ENCODE results near the gene NAXD.
"Not testable (repeated sequence)": the region's sequence is repeated elsewhere in the genome, so short reads cannot be mapped to it uniquely, and the experiment has no call there.

The NAXD gene

DNA sequence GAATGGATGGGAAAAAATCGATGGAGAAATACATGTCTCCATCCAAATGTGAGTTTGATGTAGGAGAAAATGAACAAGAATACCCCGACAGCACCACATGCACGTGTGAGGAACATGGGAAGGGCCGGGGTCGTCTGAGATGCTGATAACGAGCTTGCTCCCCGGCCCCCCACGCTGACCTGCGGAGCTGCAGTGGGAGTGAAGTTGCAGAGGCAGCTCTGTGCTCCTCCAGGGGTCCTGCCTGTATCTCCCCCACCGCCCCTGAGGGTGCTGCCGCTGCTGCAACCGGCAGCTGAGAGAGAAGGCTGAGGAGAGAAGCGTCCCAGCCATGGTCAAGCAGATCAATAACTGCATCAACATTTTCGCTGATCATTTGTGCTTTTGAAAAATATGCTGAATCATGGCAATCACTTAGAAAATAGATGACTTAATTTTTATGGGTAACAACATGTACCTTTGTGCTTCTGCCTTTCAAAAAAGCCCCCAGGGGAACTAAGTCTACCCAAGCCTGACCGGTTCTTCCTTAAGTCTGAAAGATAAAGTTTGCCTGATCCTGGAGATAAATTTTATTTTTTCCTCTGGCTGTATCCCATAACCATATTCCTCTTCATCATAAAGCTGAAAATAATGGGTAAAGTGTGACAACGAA is 18.2 kb upstream of the NAXD start:
- DNase-seq (ENCODE audit: low read depth) = no peak

DNA sequence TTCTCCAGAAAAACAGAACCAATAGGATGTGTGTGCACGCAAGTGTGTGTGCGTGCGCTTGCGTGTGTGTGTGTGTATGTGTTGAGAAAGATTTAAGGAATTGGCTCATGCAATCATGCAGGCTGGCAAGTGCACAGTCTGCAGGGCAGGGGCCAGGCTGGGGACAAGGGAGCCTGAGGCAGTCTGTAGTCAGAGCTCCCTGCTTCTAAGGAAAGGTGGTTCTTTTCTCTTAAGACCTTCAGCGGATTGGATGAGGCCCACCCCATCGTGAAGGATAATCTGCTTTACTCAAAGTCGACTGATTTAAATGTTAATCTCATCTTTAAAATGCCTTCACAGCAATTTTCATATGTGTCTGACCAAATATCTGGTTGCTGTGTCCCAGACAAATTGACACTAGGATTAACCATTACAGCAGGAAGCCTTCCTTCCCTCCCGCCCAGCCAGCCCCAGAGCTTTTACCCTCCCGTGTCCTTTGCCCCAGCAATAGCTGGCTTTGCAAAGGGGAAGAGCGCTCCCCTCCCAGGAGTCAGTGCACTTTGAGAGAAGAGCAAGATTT is 15.0 kb upstream of the NAXD start:
- no peak for DNase-seq (ENCODE audit: low read depth)

DNA sequence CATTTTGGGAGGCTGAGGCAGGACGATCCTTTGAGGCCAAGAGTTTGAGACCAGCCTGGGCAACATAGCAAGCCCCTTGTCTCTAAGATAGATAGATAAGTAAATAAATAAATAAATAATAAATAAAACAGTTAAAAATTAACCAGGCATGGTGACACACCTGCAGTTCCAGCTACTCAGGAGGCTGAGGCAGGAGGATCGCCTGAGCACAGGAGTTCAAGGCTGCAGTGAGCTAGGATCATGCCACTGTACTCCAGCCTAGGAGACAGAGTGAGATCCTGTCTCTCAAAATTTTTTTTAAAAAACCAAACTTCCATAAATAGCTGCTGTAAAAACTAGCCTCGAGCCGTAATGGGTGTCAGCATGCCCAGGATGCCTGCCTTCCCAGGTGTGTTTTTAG is 14.4 kb upstream of the NAXD start:
- DNase-seq (ENCODE audit: low read depth) = no peak

DNA sequence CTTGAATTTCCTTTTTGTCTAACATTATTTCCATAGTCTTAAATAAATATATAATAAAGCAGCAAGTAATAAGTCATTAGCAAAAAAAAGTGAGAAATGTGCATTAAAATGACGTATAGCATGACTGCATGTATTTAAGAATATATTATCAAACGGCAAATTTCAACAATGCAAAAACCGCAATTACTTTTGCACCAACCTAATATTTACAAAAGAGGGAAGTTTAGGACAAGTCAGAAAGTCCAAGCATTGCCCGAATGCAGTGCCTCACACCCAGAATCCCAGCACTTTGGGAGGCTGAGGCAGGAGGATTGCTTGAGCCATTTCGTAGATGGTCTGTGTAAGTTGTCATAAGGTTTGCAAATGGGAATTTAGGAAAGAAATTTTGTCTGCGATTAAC is 10.2 kb upstream of the NAXD start:
- DNase-seq (ENCODE audit: low read depth) = no peak

DNA sequence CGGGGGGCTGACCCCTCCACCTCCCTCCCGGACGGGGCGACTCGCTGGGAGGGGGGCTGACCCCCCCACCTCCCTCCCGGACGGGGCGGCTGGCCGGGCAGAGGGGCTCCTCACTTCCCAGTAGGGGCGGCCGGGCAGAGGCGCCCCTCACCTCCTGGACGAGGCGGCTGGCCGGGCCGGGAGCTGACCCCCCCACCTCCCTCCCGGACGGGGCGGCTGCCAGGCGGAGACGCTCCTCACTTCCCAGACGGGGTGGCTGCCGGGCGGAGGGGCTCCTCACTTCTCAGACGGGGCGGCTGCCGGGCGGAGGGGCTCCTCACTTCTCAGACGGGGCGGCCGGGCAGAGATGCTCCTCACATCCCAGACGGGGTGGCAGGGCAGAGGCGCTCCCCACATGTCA is 9.1 kb upstream of the NAXD start:
- DNase-seq (ENCODE audit: low read depth) = not testable (repeated sequence)

DNA sequence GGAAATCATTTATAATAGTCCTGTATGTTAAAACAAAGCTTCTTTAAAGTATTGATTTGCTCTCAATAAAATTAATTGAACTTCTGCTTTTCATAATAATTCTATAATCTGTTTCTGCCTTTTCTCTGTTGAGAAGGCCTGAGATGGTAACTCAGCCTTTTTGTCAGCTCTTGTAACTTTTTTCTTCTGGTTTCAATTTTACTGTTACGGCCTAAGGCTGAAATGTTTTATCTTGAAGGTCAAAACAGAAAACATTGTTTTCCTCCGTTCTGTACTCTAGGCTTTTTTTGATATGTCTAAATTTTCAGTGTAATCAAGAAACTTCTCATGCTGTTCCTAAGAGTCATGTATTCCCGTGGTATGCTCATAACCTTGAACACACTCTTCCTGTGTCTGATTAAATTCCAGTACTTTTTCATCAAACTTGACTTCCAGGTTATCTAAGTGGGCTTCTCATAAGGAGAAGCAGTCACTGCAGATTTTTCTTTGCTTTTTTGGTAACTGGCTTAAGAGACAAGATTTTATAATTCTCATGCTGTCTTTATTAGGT is 7.6 kb upstream of the NAXD start:
- DNase-seq (ENCODE audit: low read depth) = no peak

DNA sequence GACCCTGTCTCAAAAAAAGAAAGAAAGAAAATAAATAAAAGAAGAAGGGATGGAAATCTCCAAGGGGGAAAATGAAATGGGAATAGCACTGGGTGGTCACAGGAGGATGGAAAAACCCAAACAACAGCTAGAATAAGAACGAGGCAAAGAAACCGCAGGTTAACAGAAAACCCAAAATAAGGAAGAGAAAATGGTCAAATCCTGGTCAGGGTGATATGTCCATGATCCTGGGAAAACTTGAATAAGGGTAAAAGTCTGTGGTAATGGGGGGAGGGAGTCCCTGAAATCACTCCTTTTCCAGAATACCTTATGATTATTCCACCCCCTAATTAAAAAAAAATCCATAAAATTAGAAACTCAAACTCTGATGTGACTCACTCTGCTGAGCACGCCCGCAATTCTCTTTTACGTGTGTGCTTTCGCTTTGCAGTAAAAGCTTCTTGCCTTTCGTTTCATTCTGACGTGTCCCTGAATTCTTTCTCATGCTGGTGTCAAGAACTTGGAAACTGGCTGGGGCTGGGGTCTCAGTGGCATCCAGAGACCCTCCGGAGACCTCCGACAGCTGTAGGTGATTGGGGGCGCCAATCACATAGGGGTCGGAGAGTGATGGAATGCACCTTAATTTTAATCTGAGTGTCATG is 4.3 kb upstream of the NAXD start:
- no peak for DNase-seq (ENCODE audit: low read depth)

DNA sequence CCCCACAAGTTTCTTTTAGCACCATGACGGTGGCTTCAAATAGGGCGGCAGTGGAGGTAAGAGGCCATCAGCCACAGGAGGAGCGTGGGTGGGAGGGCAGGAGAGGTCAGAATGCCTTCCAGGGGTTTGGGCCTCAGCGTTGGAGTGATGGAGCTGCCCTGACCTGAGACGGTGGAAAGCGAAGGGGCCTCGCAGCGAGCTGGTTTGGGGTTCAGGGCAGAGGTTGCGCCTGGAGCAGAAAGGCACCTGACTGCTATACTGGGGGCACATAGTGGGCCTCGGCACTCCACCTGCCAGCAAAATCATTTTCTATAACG is 382 bp upstream of the NAXD start:
- DNase-seq (ENCODE audit: low read depth) = no peak

DNA sequence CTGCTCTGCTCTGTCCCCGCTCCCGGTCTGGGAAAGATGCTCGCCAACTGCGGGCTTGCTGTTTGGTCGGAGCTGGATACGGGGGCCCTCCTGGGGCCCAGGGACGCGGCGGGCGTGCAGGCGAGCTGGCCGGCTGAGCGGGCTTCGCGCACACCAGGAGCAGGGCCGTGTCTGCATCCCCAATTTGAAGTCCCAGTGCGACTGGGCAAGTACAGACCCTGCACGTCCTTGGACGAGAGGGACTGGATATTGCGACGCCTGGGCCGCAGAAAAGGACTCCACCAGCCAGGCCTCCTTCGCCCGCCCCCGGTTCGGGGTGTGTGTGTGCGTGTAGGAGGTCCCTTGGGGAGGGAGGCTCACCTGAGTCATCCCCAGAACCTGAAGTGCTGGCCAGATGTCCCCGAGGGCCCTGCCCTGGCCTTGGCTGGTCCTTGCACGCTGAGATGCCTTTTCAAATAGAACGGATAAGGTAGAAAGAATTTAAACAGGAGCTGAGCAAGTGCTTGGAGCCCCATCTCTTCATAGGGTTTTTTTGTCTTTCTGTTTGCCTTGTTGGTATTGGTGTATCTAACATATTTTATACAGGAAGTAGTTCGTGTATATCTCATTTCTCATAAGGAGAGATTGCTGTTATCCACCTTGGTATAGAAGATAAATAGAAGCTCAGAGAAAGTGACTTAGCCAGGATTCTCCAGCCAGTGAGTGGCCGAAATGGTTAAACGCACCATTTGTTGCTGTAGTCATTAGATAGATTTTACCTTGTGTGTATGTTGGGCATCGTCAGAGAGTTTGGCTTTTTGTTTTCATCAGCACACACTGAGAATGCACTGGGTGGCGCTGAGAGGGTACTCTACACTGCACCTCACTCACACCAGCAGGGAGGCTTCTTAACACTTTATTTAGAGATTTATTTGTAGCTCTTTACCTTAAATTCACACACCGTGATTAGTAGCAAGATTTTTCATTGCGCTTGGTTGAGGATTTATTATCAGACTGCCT is 1.1 kb downstream of the NAXD start:
- DNase-seq (ENCODE audit: low read depth) = no peak

DNA sequence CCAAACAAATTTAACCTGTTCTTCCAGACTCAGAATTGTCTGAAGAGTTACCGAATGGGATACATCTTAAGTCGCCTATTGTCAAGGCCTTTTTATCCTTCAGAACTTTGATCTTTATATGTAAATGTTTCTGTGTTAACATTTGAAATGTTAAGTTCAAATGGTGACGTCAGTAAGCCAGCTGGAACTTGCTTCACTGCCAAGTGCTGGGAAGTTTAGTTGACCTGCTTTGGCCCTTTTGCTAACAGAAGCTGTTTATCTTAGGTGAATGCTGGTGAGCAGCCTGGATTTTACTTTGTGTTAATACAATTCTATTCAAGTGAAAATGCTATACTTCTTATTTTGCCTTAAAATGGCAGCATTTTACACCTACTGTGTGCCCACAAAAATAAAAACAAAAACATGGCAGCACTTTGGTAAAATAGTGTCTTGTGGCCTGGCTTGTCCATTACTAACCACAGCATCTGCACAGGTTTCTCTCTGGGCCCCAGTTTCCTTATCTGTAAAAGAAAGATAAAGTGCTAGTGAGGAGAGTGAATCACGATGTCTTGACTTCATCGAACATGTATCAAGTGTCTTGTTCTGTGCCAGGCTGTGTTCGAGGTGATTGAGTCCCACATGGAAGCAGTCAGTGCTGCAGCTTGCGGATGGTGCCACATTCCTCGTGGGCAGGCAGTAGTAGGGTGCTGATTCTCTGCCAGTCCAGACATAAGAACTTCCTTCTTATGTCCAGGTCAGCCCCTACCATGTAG is 2.2 kb downstream of the NAXD start:
- DNase-seq (ENCODE audit: low read depth) = no peak

DNA sequence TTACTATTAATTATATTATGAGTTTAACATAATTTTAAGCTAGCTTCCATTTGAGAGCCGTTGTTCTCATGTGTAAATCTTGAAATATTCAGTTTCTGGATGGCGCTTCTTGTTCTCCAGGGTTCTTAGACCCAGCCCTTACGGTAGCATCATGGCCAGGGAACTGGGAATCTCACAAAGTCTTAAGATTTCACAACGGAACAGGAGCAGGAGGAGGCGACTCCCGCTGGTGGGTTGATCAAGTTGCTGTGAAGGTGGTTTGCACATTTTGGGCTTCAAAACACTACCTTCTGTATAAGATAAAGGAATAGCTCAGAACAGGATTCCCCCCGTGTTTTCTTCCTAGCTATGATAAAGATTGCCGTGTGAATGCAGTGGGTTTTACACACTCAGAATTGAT is 2.8 kb downstream of the NAXD start:
- no peak for DNase-seq (ENCODE audit: low read depth)

DNA sequence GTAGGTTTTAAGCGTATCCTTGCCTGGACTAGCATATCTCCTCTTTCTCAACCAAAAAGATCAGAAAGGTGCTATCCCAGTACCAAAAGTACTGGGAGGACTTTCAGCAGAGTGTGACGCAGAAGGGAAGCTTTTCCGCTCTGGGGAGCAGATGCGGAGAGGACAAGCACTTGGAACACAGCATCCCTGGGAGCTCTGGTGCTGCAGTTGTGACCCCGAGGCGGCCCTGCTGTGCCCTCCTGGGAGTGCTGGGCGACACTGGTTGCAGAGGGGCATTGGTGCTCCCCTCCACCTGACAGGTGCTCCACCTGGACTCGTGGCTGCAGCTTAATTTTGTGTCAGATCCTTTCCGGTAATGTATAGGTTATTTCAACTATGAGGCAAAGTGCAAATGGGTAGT is 3.4 kb downstream of the NAXD start:
- DNase-seq (ENCODE audit: low read depth) = no peak

DNA sequence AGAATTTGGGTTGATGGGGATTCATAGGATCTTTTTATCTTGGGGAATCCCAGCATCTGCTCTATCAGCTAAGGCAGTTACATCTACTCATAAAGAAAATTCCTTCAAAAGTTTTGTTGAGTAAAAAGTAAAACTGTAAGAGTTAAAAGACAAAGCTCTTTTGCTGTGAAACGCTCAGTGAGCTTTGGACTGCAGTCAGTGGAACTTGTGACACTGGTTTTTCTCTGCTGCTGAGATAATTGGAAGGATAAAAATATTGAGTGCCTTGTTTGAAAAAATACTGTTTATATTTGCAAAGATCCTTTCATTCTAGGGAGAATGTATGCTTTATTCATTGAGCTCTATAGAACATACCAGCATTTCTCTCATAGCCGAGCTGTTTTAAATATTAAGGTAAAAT is 5.3 kb downstream of the NAXD start:
- no peak for DNase-seq (ENCODE audit: low read depth)

DNA sequence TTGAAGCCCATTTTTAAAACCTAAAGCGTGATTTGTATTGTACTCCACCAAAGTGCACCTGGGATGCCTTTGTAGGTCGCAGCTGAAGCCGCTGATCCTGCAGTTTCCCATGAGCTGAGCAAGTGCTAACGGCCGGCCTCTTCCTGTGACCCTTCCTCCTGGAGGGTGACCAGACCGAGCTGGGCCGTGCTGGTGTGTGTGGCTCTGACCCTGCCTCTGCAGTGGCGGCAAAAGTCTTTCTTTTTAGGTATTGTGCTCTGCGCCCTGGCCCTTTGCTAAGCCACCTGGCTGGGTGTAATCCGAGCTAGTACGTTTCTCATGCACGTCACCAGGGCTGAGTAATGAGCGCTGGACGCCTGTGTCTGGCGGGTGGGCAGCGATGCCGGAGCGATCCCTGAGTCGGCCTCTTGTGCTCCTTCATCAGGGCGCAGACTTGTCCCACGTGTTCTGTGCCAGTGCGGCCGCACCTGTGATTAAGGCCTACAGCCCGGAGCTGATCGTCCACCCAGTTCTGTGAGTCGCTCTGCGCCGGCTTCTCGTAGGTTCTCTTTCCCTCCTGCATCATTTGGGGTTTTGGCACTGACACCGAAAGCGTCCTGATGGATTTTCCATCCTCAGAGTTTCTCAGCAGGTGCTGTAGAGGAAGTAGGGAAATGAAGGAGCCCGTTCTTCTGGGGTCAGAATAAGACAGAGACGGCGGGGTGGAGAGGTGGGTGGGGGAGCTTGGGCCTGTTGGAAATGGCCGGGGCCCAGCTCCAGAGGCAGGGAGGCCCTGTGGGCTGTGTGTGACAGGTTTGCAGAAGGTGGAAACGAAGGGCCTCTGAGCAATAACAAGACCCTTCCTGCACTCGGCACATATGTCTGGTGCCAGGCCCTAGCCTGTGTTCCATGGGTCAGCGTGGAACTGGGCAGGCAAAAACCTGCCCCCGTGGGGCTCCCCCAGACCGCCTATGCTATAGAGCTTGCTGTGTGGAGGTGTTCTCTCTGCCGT is 9.7 kb downstream of the NAXD start:
- no peak for DNase-seq (ENCODE audit: low read depth)

DNA sequence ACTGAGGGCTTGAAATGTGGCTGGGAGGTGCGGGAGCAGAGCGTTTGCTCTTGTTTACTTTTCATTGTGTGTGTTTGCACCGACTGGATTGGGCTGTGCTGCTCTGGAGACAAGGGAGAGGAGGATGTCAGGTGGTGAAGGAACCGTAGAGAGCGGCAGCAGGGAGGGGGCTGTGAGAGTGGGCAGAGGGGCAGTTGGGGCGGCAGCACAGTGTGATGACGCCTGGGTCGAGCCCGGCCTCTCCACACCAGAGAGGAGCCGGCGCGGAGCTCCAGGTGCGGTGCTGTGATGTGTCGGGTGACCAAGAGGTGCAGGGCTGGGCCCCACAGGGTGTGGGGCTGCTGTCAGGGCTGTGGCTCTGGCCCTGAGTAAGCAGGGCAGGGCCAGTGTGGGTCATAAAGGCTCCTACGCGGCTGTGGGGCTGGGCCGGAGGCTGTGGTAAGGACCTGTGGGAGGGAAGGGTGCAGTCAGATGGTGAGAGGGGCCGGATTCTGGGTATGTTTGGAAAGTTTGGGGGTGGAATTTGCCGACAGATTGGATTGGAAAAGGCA is 10.5 kb downstream of the NAXD start:
- DNase-seq (ENCODE audit: low read depth) = no peak

DNA sequence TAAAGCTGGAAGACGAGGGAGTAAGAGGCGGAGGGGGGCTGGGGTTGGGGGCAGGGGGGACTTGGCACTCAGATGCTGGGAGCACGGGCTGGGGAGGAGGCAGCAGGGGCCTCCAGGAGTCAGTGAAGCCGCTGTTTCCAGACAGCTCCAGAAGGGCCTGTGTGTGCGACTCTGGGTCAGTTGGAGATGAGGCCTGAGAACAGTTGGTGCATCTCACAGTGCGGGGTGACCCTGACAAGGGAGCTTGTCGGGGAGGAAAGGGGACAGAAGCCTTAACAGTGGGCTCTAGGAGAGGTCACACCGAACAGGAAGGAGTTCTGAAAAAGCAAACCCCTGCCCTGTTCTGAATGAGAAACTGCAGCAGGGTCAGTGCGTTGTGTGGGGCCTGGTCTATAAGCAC is 11.2 kb downstream of the NAXD start:
- no peak for DNase-seq (ENCODE audit: low read depth)

DNA sequence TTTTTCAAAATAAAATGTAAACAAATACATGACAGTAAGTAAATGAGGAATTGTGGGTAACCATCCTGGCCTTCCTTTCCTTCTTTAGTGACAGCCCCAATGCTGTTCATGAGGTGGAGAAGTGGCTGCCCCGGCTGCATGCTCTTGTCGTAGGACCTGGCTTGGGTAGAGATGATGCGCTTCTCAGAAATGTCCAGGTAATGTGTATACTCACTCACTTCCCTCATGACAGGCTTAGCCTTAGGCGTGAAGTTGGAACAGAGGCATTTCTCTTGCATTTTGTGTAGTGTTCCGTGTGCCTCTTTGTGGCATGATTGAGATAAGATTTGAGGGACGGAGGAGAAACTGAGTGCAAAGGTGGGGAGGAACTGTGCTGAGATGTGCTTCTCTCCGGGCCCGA is 12.0 kb downstream of the NAXD start:
- DNase-seq (ENCODE audit: low read depth) = no peak

DNA sequence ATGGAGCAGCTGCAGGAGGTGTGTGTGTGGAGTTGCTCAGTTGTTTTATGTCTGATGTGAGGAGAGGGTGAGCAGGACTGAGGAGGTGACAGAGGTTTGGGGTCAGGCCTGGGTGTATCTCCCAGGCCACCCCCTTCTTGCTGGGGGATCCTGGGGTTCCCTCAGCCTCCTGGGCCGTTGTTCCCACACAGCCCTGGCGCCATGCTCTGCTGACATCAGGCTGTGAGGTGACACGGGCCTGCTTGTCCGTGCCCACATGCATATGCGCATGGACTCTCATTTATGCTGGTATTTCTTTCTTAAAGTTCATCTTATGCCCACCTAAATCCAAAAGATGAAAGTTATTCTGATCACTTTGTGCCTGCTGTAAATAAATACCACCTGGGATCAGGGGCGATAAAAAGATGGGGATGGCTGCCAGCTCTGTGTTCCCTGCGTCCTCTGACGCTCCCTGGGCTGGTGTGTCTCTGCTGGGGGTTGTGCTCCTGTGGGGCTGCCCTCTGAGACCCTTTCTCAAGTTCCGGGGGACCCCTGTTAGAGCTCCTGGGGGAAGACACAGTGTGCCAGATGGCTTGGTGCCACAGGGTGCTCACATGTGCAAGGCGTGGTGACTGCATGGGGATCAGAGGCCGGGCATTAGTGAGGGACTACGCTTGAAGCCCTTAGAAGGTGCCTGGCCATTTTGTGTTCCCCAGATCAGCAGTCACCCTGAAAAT is 12.6 kb downstream of the NAXD start:
- no peak for DNase-seq (ENCODE audit: low read depth)

DNA sequence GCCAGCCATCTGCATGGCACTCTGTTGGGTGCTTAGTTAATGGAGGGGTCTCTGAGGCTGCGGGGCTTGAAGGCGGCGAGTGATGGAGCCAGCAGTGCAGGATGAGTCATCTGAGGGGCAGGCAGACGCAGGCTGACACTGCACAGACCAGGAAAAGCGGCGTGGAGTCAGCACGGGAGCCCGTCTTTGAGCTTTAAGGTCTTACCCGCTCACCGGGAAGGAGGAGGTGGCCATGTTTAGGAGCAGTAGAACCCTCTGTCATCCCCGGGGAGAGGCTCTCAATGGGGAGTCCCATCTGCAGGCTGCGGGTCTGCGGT is 13.1 kb downstream of the NAXD start:
- DNase-seq (ENCODE audit: low read depth) = no peak

Measured in stimulated activated CD8-positive, alpha-beta memory T cell treated with anti-CD3 and anti-CD28 coated beads, Interleukin-4, amount 100 ng/mL, for 24 hours (primary cell).